ENCODE data around the gene PIAS3.

DNA sequence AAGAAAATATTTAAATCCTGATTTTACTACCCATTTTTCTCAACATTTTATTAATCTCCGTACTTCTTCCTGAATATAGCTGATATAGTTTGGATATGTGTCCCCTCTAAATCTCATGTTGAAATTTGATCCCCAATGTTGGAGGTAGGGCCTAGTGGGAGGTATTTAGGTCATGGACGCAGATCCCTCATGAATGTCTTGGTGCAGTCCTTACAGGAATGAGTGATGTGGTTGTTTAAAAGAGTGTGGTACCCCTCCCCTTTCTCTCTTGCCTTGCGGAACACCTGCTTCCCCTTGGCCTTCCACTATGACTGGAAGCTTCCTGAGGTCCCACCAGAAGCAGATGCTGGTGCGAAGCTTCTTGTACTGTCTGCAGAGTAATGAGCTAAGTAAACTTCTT is 52.5 kb downstream of the PIAS3 start:
- TF ChIP-seq, protein P1, sequence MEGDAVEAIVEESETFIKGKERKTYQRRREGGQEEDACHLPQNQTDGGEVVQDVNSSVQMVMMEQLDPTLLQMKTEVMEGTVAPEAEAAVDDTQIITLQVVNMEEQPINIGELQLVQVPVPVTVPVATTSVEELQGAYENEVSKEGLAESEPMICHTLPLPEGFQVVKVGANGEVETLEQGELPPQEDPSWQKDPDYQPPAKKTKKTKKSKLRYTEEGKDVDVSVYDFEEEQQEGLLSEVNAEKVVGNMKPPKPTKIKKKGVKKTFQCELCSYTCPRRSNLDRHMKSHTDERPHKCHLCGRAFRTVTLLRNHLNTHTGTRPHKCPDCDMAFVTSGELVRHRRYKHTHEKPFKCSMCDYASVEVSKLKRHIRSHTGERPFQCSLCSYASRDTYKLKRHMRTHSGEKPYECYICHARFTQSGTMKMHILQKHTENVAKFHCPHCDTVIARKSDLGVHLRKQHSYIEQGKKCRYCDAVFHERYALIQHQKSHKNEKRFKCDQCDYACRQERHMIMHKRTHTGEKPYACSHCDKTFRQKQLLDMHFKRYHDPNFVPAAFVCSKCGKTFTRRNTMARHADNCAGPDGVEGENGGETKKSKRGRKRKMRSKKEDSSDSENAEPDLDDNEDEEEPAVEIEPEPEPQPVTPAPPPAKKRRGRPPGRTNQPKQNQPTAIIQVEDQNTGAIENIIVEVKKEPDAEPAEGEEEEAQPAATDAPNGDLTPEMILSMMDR (conservative IDR thresholded peaks at IDR 0.05 in 1 of 2, IDR thresholded peaks at IDR 0.05 in 1 of 2; ENCODE audit: low read depth in 1 of 2, low read length in 2 of 2) = no peak
- TF ChIP-seq EZH2 (IDR thresholded peaks at IDR 0.05; ENCODE audit: low read length, missing control alignments) = no peak

Data from fibroblast of lung (primary cell).